Gastroesophageal sphincter (tissue), 3 donors: ENCODE results near the gene CDYL.

ENCODE experiments used
- CTCF ChIP-seq, 4 experiments: fragments of 200-600 bp in 2 of 4; fragments of 450-650 bp in 2 of 4; sonication (generic) in 1 of 4; IDR thresholded peaks; one replicate each; pipeline ENCODE4 v1.5.1; 2017 to 2019; ENCODE audit warnings: antibody characterized with exemption in 4 of 4, mild to moderate bottlenecking in 2 of 4, moderate library complexity in 2 of 4
- EP300 ChIP-seq: sonication (generic); formaldehyde crosslinking; IDR thresholded peaks from one replicate; pipeline ENCODE4 v1.6.1; 2017; ENCODE audit warnings: antibody characterized with exemption, mild to moderate bottlenecking
- POLR2A ChIP-seq, 2 donors: fragments of 450-650 bp; IDR thresholded peaks; one replicate each; pipeline ENCODE4 v1.6.1; 2017; ENCODE audit warnings: antibody characterized with exemption in 2 of 2, mild to moderate bottlenecking in 2 of 2, moderate library complexity in 1 of 2

GRCh38 chr6:4762294-4762693, 13.9 kb upstream of the CDYL start:
- TF ChIP-seq POLR2A (IDR thresholded peaks at IDR 0.05) (no peak), CTCF (IDR thresholded peaks at IDR 0.05) (no peak), EP300 (no peak)
